Fibroblast of the aortic adventitia (primary cell): ENCODE results near the gene SMYD1. TPM values are rescaled to one million over a fixed set of nuclear protein-coding genes. Genes with fewer than 3 reads are reported as not detected.
A peak's percentile ranks its signal among the peaks of the same experiment; 100 is the strongest.

Experiments used
- DNase-seq: peaks from one replicate; pipeline ENCODE4 v3.0.0-alpha.2; 2010; ENCODE audit warnings: low read depth
- H3K4me3 ChIP-seq: 2 replicates; pipeline ENCODE4 v1.5.1; 2011; ENCODE audit warnings: low read depth, mild to moderate bottlenecking, control low read depth, low read length, moderate library complexity
- total RNA-seq: library from RNA; depleted of rRNA; stranded (reverse); fragments of >200 nt; gene quantifications from 2 replicates; pipeline ENCODE4 v1.2.3, GENCODE V29; 2012; ENCODE audit warnings: low replicate concordance
- TF ChIP-seq, protein P1 (sequence below): IDR thresholded peaks from 2 replicates; pipeline ENCODE4 v1.5.1; 2011; ENCODE audit warnings: mild to moderate bottlenecking, low read length, control low read depth, inconsistent platforms; ENCODE audit not compliant: insufficient read depth

Gene SMYD1
- total RNA-seq, 1 donor: not detected

- TF ChIP-seq, protein P1, sequence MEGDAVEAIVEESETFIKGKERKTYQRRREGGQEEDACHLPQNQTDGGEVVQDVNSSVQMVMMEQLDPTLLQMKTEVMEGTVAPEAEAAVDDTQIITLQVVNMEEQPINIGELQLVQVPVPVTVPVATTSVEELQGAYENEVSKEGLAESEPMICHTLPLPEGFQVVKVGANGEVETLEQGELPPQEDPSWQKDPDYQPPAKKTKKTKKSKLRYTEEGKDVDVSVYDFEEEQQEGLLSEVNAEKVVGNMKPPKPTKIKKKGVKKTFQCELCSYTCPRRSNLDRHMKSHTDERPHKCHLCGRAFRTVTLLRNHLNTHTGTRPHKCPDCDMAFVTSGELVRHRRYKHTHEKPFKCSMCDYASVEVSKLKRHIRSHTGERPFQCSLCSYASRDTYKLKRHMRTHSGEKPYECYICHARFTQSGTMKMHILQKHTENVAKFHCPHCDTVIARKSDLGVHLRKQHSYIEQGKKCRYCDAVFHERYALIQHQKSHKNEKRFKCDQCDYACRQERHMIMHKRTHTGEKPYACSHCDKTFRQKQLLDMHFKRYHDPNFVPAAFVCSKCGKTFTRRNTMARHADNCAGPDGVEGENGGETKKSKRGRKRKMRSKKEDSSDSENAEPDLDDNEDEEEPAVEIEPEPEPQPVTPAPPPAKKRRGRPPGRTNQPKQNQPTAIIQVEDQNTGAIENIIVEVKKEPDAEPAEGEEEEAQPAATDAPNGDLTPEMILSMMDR: no peak
- H3K4me3 ChIP-seq: no peak overlapping the region
- DNase-seq: no peak
These were observed 19.1 kb upstream of the SMYD1 start for GRCh38 chr2:88048541-88048940.

DNA sequence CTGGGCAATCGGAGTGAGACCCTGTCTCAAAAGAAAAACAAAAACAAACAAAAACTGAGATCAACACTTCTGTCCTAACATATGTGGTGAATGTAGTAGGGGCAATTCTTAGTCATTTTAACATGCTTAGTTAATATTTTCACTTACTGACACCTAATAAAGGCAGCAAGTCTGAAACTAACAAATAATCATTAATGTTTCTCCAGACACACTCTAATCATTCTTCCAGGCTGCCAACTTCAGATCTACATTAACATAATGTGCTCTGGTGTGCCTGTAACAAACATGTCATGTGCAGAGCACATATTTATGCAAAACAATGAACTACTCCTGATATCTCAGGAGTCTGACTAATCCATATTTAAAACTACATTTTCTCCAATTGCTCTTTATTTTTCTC lies 18.0 kb upstream of the SMYD1 start:
- H3K4me3 ChIP-seq: no peak overlapping the region
- DNase-seq: no peak
- TF ChIP-seq, protein P1: no peak

GRCh38 chr2:88051792-88052191 lies 15.8 kb upstream of the SMYD1 start:
- TF ChIP-seq, protein P1: no peak
- no peak for DNase-seq
- H3K4me3 ChIP-seq: no peak overlapping the region

- DNase-seq: peak; percentile 75
These were observed 14.3 kb upstream of the SMYD1 start for GRCh38 chr2:88053296-88053695.

GRCh38 chr2:88053934-88054781 lies 13.5 kb upstream of the SMYD1 start:
- peak; percentile 30 for DNase-seq
- TF ChIP-seq, protein P1: no peak

More at GRCh38 chr2:88053296-88053695, 14.3 kb upstream of the SMYD1 start:
- TF ChIP-seq, protein P1: no peak
- H3K4me3 ChIP-seq: no peak overlapping the region

DNA sequence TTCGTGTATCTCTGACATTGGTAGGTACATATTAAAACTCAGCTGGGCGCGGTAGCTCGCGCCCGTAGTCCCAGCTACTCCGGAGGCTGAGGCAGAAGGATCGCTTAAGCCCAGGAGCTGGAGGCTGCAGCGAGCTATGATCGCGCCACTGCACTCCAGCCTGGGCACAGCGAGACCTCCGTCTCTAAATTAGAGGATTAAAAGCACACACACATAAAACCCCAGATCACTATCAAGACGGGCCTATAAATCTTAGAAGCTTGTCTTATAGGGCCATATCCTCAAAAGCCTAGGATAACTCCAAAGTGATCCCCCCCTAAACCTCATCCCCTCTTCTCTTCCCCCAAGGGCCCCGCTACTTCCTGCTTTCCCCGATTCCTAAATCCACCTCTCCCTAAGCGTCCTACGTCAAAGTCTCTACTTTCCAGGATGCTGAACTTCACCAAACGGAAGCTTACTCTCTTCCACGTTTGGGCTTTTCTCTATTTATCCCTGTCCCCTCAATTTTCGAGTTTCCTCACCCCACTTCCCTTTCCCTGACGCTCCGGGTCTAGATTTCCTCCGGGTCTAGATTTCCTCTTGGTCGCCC lies 12.7 kb upstream of the SMYD1 start:
- peak; percentile 52 for DNase-seq
- TF ChIP-seq, protein P1: no peak

More at GRCh38 chr2:88053934-88054781, 13.5 kb upstream of the SMYD1 start:
- H3K4me3 ChIP-seq: peak overlapping the region; percentile 93

More for the DNA sequence above, 12.7 kb upstream of the SMYD1 start:
- peak overlapping the region; percentile 93 for H3K4me3 ChIP-seq
